Jurkat, Clone E6-1 (cell line): ENCODE measurements around the gene PDS5B.

Experiments used
- DNase-seq: peaks from one replicate; pipeline ENCODE4 v3.0.0-alpha.2; 2011; ENCODE audit warnings: low read depth, low spot score
- H3K4me3 ChIP-seq: 2 replicates; pipeline ENCODE4 v1.5.1; 2011; ENCODE audit warnings: mild to moderate bottlenecking, low read length, control low read depth, moderate library complexity

Gene PDS5B

DNA sequence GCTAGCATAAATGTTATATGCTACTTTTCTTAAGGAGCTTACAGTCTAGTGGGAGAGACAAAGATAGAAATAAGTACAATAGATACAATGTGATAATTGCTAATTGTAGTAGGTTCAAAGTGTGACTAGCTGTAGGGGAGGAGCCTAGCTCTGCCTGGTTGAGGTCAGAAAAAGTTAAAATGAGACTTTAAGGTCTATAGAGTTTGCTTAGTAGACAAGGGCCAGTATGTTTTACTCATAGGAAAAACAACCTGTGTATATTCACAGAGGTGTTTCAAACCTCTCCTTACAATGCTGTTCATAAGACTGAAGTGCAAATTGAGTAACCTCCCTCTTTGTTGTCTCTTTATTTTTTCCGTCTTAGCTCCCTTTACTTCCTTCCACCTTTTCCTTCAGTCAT is 56.1 kb downstream of the PDS5B start:
- no peak for DNase-seq
- no peak overlapping the region for H3K4me3 ChIP-seq

GRCh38 chr13:32642858-32643257 is 56.6 kb downstream of the PDS5B start:
- no peak for DNase-seq
- H3K4me3 ChIP-seq = no peak overlapping the region

- no peak for DNase-seq
- no peak overlapping the region for H3K4me3 ChIP-seq
These were observed 59.6 kb downstream of the PDS5B start for GRCh38 chr13:32645854-32646253.

DNA sequence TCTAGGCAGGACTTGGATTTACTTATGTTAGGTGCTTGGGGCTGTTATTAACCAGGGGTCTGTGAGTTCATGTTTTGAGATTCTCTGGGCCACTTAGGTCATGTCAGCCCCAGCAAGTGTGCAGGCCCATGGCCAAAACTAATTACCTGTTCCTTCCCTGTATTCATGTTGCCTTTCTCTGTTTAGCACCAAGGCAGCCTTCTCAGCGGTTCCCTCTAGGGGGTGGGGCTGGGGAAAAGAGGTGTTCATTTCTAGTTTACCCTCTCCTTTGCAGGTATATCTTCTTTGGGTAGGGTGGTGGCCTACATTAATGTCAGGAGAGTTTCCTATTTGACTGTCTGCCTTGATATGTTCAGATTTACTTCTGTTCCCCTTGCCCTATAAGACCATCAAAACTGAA is 61.7 kb downstream of the PDS5B start:
- DNase-seq = no peak
- no peak overlapping the region for H3K4me3 ChIP-seq

GRCh38 chr13:32650705-32651311 is 64.6 kb downstream of the PDS5B start:
- peak; percentile 65 for DNase-seq
- H3K4me3 ChIP-seq = no peak overlapping the region

- no peak for DNase-seq
- H3K4me3 ChIP-seq = no peak overlapping the region
These were observed 71.1 kb downstream of the PDS5B start for GRCh38 chr13:32657309-32657708.

GRCh38 chr13:32659736-32660135 is 73.5 kb downstream of the PDS5B start:
- no peak for DNase-seq
- H3K4me3 ChIP-seq = no peak overlapping the region

DNA sequence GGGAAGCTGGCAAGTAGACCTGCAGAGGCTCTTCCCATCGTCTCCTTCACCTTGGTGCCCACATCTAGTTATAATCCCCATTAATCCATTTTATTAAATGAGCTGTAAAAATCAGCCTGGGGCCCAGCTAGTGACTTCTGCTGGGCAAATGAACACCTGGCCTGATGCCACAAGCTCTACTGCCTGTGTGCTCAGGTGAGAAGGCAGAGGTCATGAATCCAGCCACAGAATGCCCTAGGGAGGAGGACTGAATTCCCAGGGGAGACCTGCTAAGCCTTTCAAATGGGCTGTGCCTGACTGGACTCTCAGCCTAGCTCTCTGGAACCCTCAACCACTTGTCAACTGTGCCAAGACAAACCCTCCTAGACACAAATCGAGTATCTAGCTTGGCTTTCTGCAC is 74.0 kb downstream of the PDS5B start:
- H3K4me3 ChIP-seq = no peak overlapping the region
- DNase-seq = no peak

DNA sequence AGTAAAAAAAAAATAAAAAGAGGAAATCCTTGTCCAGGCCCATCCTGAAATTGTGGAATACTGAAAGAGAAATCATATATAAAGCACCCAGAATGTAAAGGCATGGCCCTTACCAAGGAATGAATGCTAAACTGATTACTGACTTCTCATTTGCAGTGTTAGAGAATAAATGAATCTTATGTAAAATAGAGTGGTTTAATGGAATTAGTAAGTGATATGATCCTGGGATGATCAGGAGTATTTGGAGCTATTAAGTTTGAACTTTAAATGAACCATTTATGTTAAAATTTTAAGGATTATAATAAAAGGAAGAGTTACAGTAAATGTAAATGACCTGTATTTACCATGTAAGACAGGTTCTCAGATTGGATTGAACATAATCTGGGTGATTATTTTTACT is 75.4 kb downstream of the PDS5B start:
- DNase-seq = no peak

GRCh38 chr13:32663660-32664059 is 77.4 kb downstream of the PDS5B start:
- no peak overlapping the region for H3K4me3 ChIP-seq
- DNase-seq = no peak

More for the DNA sequence above, 75.4 kb downstream of the PDS5B start:
- no peak overlapping the region for H3K4me3 ChIP-seq

- no peak for DNase-seq
- no peak overlapping the region for H3K4me3 ChIP-seq
These were observed 80.8 kb downstream of the PDS5B start for GRCh38 chr13:32666990-32667571.

GRCh38 chr13:32669030-32669646 is 82.9 kb downstream of the PDS5B start:
- H3K4me3 ChIP-seq = no peak overlapping the region
- DNase-seq = peak; percentile 71

GRCh38 chr13:32674503-32674902 is 88.3 kb downstream of the PDS5B start:
- no peak for DNase-seq

GRCh38 chr13:32676242-32676641 is 90.0 kb downstream of the PDS5B start:
- no peak overlapping the region for H3K4me3 ChIP-seq
- DNase-seq = no peak

More at GRCh38 chr13:32674503-32674902, 88.3 kb downstream of the PDS5B start:
- H3K4me3 ChIP-seq = no peak overlapping the region

DNA sequence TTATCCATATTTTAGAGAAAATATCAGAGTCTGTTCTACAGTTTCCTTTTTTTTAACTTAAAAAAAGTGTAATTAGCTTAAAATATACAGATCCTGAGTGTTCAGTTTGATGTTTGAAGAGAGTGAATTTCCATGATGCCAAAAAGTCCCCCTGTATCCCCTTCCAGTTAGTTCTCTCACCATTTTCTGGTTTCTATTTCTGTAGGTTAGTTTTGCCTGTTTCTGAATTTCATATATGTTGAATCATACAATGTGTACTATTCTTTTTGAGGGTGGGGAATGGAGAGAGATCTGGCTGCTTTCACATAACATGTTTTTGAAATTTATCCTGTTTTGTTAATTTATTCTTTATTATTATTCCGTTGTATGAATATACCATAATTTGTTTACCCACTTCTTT is 95.9 kb downstream of the PDS5B start:
- H3K4me3 ChIP-seq = no peak overlapping the region
- DNase-seq = no peak

DNA sequence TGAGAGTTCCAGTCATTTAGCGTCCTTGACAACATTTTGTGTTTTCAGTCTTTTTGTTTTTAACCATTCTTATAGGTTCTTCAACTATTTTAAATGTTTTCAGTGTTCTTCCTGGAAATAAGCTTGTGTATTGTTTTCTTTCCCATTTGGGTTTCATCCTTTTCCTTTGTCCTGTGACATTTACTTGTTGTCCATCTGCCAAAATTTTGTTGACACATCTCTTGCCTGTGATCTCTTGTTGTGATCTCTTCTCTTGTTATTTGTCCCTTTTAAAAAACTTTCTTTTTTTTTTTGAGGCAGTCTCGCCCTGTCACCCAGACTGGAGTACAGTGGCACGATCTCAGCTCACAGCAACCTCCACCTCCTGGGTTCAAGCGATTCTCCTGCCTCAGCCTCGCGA is 96.5 kb downstream of the PDS5B start:
- no peak overlapping the region for H3K4me3 ChIP-seq
- DNase-seq = no peak

- H3K4me3 ChIP-seq = no peak overlapping the region
- no peak for DNase-seq
These were observed 101.0 kb downstream of the PDS5B start for GRCh38 chr13:32687275-32687674.

DNA sequence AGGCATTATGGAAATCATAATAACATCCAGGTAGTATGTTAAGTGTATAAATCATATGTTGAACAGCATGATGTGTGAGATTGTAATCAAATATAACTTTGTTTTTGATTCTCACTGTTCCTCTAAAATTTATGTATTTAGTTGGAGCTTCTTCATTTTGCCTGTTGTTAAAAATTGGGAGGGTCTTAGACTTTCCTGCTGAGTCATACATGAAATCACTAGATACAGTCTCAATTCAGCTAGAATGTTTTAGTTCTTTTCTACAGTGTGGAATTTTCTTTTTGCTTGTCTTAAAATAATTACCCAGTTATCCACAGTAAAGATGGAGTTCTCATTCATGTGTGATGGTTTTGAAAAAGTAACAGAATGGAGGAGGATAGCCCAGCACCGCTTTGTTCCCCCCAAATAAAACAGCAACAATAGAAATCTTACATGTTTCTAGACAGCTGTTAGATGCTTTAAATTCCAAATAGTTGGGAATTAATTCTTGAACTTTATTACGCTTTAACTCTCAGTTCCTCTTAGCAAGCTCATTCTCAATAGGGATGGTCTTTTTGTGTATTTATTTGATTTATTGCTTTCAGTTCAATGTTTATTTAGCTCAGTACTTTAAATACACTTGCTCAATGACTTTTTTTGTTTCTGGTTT is 109.5 kb downstream of the PDS5B start:
- DNase-seq = no peak
- no peak overlapping the region for H3K4me3 ChIP-seq

- no peak overlapping the region for H3K4me3 ChIP-seq
- no peak for DNase-seq
These were observed 121.2 kb downstream of the PDS5B start for GRCh38 chr13:32707471-32707870.

DNA sequence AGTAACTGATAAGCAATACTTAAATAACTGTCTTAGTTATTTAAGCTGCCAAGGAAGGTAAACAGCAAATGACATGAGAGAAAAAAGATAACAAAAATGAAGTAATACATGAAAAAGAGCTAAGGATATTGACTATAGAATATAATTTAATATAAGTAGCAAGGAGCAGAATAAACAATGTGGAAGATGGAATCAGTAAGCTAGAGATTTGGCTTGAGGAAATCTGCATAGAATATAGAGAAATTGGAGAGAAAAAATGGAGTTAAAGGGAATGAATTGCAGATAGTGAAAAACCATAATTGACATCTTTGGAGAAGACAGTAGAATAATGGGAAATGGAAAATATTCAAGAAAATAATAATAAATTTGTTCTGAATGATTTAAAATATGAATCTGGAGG is 127.1 kb downstream of the PDS5B start:
- no peak for DNase-seq
- H3K4me3 ChIP-seq = no peak overlapping the region
